A549 (cell line): ENCODE measurements around the gene OLFM1. TPM values are rescaled to one million over a fixed set of nuclear protein-coding genes. Genes with fewer than 3 reads are reported as not detected.

Source experiments
- ATAC-seq, 2 experiments: fragments of 200-7000 bp in 1 of 2; fragments of >200 bp in 1 of 2; cut with Nextera tagmentation in 1 of 2; cut with Tn5 transposase in 1 of 2; 3 replicates each; pipeline versions ENCODE4 v1.8.0 to v1.9.1; 2018 to 2020; ENCODE audit warnings: mild to moderate bottlenecking in 1 of 2, moderate library complexity in 1 of 2
- CTCF ChIA-PET: fragments of 300-600 bp; sonication (Branson Sonifier 250); formaldehyde crosslinking; extraction: SDS; loops from one replicate; lab custom pipeline; 2021; ENCODE audit warnings: antibody characterized with exemption, inconsistent platforms; lab: Yijun Ruan, JAX
- POLR2A ChIA-PET: fragments of 350-600 bp; formaldehyde crosslinking; extraction: SDS; loops from one replicate; lab custom pipeline; 2021; ENCODE audit warnings: antibody characterized with exemption, inconsistent platforms; lab: Yijun Ruan, JAX
- DNase-seq, 2 experiments: peaks; one replicate each; pipeline versions ENCODE4 v3.0.0 to v3.0.0-alpha.2; 2011 to 2016; ENCODE audit warnings: low read depth in 1 of 2, low spot score in 1 of 2
- FAIRE-seq: peaks from 2 replicates; lab custom pipeline; 2011; peaks lifted over from hg19 to GRCh38; lab: Jason Lieb, UNC
- H3K27ac ChIP-seq, 2 experiments: fragments of >200 bp; sonication (Bioruptor Twin); formaldehyde crosslinking; 3 replicates each; pipeline ENCODE4 v1.5.1; 2016 to 2017
- H3K4me1 ChIP-seq: fragments of >200 bp; sonication (Bioruptor Twin); formaldehyde crosslinking; 3 replicates; pipeline ENCODE4 v1.6.1; 2016
- H3K4me2 ChIP-seq: fragments of >200 bp; sonication (Bioruptor Twin); formaldehyde crosslinking; 3 replicates; pipeline ENCODE4 v1.6.1; 2016
- H3K4me3 ChIP-seq: fragments of >200 bp; sonication (Bioruptor Twin); formaldehyde crosslinking; 3 replicates; pipeline ENCODE4 v1.5.1; 2016
- H3K9me3 ChIP-seq: fragments of >200 bp; sonication (Bioruptor Twin); formaldehyde crosslinking; 3 replicates; pipeline ENCODE4 v1.6.1; 2016
- BHLHE40 ChIP-seq: IDR thresholded peaks from 2 replicates; pipeline ENCODE4 v1.6.1; 2012; ENCODE audit warnings: low read depth, low read length, inconsistent platforms
- CBX2 ChIP-seq: fragments of 200-600 bp; sonication (generic); IDR thresholded peaks from 2 replicates; pipeline ENCODE4 v1.6.1; 2016; ENCODE audit warnings: low read depth, mild to moderate bottlenecking, borderline replicate concordance
- CBX8 ChIP-seq: fragments of 200-600 bp; sonication (generic); IDR thresholded peaks from 2 replicates; pipeline ENCODE4 v1.6.1; 2016
- CHD2 ChIP-seq: fragments of 150-350 bp; IDR thresholded peaks from 2 replicates; pipeline ENCODE4 v1.6.1; 2014; ENCODE audit warnings: low read length; ENCODE audit not compliant: partially characterized antibody
- EHMT2 ChIP-seq: fragments of 200-600 bp; sonication (generic); IDR thresholded peaks from 2 replicates; pipeline ENCODE4 v1.6.1; 2016; ENCODE audit warnings: antibody characterized with exemption, low read depth, mild to moderate bottlenecking, moderate library complexity
- FOSB ChIP-seq: fragments of 250-450 bp; sonication (Bioruptor Pico); IDR thresholded peaks from 2 replicates; pipeline ENCODE4 v1.5.0; 2020; ENCODE audit warnings: mild to moderate bottlenecking, moderate library complexity
- HDAC2 ChIP-seq: fragments of 200-600 bp; sonication (generic); IDR thresholded peaks from 2 replicates; pipeline ENCODE4 v1.6.1; 2016
- HEYL ChIP-seq: fragments of 250-450 bp; sonication (Bioruptor Pico); IDR thresholded peaks from 2 replicates; pipeline ENCODE4 v1.8.0; 2021; ENCODE audit warnings: mild to moderate bottlenecking, moderate library complexity
- HOXB5 ChIP-seq: fragments of 250-450 bp; sonication (Bioruptor Pico); IDR thresholded peaks from 2 replicates; pipeline ENCODE4 v1.5.0; 2020; ENCODE audit warnings: mild to moderate bottlenecking, moderate library complexity
- JUNB ChIP-seq: fragments of >200 bp; sonication (Bioruptor Twin); formaldehyde crosslinking; IDR thresholded peaks from 2 replicates; pipeline ENCODE4 v1.6.1; 2016
- KDM5A ChIP-seq: fragments of 200-600 bp; sonication (generic); IDR thresholded peaks from 2 replicates; pipeline ENCODE4 v1.6.1; 2016; ENCODE audit warnings: antibody characterized with exemption, mild to moderate bottlenecking
- MAFK ChIP-seq: fragments of 450-650 bp; IDR thresholded peaks from 2 replicates; pipeline ENCODE4 v1.6.1; 2014; ENCODE audit not compliant: partially characterized antibody
- TFCP2L1 ChIP-seq: fragments of 250-450 bp; sonication (Bioruptor Pico); IDR thresholded peaks from 2 replicates; pipeline ENCODE4 v1.5.0; 2021; ENCODE audit warnings: mild to moderate bottlenecking
- ZFP36 ChIP-seq: fragments of 450-650 bp; IDR thresholded peaks from 2 replicates; pipeline ENCODE4 v1.6.1; 2014; ENCODE audit warnings: borderline replicate concordance; ENCODE audit not compliant: partially characterized antibody
- WGBS: methylation state at CpG from one replicate; pipeline ENCODE4 v1.1.6; 2017; ENCODE audit errors: missing lambda C conversion rate; 5-methylcytosine and 5-hydroxymethylcytosine counted together
- polyA plus RNA-seq, 4 experiments: library from polyadenylated mRNA; depleted of rRNA in 3 of 4; stranded (reverse); fragments of >200 nt; fragmentation: RNase III in 1 of 4; extraction: RNeasy Plus Mini Kit Qiagen cat#74134 plus additional on column Dnase treatment in 1 of 4; gene quantifications; 2 replicates in 3 of 4; 3 replicates in 1 of 4; pipeline ENCODE4 v1.2.3, GENCODE V29; 2011 to 2017
- TF ChIP-seq, protein P1 (sequence below): fragments of 150-350 bp; IDR thresholded peaks from 2 replicates; pipeline ENCODE4 v1.6.1; 2014; ENCODE audit warnings: low read depth, mild to moderate bottlenecking, low read length
- TF ChIP-seq, protein P2 (sequence below): fragments of >200 bp; sonication (Bioruptor Twin); formaldehyde crosslinking; IDR thresholded peaks from 3 replicates; pipeline ENCODE4 v1.5.1; 2016
- TF ChIP-seq, protein P3 (sequence below): fragments of 200-600 bp; sonication (generic); IDR thresholded peaks from 2 replicates; pipeline ENCODE4 v1.6.1; 2016; ENCODE audit warnings: antibody characterized with exemption, mild to moderate bottlenecking, moderate library complexity
- TF ChIP-seq, protein P4 (sequence below): IDR thresholded peaks from 2 replicates; pipeline ENCODE4 v1.6.1; 2012
- TF ChIP-seq, protein P5 (sequence below): IDR thresholded peaks from 2 replicates; pipeline ENCODE4 v1.6.1; 2012; ENCODE audit warnings: low read depth, borderline replicate concordance

The OLFM1 gene
- polyA plus RNA-seq, 2 of the 4 experiments (the other 2 are of a cell fraction), result 2.7 to 10.5 TPM

DNA sequence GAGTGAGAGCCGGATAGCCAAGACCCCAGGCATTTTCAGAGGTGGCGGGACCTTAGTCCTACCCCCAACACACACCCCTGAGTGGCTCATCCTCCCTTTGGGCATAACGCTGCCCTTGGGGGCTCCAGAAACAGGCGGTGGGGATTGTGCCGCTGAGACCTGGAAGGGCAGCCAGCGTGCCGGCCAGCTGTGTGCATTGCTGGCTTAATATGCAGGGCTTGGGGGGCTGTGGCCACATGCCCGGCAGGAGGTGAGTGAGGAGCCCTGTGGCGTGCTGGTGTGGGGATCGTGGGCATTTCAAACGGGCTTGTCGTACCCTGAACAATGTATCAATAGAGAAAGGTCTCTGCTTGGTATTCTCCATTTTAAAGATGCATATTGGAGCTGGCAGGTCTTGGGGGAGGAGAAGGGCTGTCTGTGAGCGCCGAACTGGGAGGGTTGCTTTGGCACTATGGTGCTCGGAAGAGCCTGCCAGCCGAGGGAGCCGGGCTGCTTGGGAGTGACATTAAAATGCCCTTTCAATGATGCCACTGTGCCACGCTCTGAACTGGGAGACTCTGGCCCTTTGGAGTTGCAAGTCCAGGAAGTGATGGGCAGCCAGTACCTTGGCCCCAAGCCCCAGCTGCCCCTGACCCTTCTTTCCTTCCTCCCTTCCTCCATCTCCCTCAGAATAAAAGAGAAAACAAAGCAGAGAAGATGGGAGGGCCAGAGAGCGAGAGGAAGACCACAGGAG, 11.2 kb upstream of the OLFM1 start:
- ATAC-seq, result no peak
- TF ChIP-seq, protein P1, sequence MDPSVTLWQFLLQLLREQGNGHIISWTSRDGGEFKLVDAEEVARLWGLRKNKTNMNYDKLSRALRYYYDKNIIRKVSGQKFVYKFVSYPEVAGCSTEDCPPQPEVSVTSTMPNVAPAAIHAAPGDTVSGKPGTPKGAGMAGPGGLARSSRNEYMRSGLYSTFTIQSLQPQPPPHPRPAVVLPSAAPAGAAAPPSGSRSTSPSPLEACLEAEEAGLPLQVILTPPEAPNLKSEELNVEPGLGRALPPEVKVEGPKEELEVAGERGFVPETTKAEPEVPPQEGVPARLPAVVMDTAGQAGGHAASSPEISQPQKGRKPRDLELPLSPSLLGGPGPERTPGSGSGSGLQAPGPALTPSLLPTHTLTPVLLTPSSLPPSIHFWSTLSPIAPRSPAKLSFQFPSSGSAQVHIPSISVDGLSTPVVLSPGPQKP, result no peak
- TF ChIP-seq, protein P2, sequence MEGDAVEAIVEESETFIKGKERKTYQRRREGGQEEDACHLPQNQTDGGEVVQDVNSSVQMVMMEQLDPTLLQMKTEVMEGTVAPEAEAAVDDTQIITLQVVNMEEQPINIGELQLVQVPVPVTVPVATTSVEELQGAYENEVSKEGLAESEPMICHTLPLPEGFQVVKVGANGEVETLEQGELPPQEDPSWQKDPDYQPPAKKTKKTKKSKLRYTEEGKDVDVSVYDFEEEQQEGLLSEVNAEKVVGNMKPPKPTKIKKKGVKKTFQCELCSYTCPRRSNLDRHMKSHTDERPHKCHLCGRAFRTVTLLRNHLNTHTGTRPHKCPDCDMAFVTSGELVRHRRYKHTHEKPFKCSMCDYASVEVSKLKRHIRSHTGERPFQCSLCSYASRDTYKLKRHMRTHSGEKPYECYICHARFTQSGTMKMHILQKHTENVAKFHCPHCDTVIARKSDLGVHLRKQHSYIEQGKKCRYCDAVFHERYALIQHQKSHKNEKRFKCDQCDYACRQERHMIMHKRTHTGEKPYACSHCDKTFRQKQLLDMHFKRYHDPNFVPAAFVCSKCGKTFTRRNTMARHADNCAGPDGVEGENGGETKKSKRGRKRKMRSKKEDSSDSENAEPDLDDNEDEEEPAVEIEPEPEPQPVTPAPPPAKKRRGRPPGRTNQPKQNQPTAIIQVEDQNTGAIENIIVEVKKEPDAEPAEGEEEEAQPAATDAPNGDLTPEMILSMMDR, result no peak
- no peak for TF ChIP-seq TFCP2L1 (CRISPR knock-in tag)
- TF ChIP-seq, protein P3, sequence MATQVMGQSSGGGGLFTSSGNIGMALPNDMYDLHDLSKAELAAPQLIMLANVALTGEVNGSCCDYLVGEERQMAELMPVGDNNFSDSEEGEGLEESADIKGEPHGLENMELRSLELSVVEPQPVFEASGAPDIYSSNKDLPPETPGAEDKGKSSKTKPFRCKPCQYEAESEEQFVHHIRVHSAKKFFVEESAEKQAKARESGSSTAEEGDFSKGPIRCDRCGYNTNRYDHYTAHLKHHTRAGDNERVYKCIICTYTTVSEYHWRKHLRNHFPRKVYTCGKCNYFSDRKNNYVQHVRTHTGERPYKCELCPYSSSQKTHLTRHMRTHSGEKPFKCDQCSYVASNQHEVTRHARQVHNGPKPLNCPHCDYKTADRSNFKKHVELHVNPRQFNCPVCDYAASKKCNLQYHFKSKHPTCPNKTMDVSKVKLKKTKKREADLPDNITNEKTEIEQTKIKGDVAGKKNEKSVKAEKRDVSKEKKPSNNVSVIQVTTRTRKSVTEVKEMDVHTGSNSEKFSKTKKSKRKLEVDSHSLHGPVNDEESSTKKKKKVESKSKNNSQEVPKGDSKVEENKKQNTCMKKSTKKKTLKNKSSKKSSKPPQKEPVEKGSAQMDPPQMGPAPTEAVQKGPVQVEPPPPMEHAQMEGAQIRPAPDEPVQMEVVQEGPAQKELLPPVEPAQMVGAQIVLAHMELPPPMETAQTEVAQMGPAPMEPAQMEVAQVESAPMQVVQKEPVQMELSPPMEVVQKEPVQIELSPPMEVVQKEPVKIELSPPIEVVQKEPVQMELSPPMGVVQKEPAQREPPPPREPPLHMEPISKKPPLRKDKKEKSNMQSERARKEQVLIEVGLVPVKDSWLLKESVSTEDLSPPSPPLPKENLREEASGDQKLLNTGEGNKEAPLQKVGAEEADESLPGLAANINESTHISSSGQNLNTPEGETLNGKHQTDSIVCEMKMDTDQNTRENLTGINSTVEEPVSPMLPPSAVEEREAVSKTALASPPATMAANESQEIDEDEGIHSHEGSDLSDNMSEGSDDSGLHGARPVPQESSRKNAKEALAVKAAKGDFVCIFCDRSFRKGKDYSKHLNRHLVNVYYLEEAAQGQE, result no peak
- TF ChIP-seq ZFP36, result no peak
- TF ChIP-seq CHD2, result no peak
- TF ChIP-seq MAFK, result no peak
- TF ChIP-seq, protein P4, sequence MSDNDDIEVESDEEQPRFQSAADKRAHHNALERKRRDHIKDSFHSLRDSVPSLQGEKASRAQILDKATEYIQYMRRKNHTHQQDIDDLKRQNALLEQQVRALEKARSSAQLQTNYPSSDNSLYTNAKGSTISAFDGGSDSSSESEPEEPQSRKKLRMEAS, result no peak
- TF ChIP-seq, protein P5, sequence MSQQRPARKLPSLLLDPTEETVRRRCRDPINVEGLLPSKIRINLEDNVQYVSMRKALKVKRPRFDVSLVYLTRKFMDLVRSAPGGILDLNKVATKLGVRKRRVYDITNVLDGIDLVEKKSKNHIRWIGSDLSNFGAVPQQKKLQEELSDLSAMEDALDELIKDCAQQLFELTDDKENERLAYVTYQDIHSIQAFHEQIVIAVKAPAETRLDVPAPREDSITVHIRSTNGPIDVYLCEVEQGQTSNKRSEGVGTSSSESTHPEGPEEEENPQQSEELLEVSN, result no peak
- no peak for TF ChIP-seq HDAC2
- no peak for TF ChIP-seq CBX8
- TF ChIP-seq KDM5A, result no peak
- no peak for TF ChIP-seq HOXB5 (CRISPR knock-in tag)
- H3K9me3 ChIP-seq, result no peaks in the 10 kb centered on the region
- CTCF ChIA-PET, result interaction anchor here (0.6 to 18.8 kb wide), 5 partner anchors 10 to 365 kb away, joined by 3 to 414 read pairs (median 4); partner anchors contain the start of gene OLFM1
- H3K27ac ChIP-seq, result no peak overlapping the region
- H3K4me1 ChIP-seq, result no peaks in the 10 kb centered on the region
- H3K4me3 ChIP-seq, result peak overlapping the region; percentile 50; the same call in 2 of the 3 replicates
- FAIRE-seq, result no peak
- POLR2A ChIA-PET, result no interaction called here
- 30% methylated on average over 14 of the region's 19 CpGs for WGBS
- no peak for DNase-seq
- H3K4me2 ChIP-seq, result peak overlapping the region; percentile 70

DNA sequence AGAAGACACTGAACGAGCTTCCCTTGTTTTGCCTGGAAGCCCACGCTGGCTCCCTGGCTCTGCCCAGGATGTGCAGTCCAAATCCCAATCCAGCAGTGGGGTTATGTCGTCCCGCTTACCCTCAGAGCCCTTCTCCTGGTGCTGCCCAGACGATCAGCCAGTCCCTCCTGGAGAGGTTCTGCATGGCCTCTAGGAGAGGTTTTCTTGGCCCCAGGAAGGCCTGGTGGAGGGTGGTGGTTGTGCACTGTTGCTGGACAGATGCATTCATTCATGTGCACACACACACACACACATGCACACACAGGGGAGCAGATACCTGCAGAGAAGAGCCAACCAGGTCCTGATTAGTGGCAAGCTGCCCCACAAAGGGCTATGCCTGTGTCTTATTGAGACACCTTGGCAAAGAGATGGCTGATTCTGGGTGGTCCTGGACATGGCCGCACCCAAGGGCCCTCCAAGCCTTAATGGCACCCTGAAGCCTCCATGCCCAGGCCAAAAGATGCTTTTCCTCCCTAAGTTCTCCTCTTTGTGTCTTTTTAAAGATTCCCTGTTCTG, 10.5 kb upstream of the OLFM1 start:
- no peak for FAIRE-seq
- DNase-seq, result no peak
- TF ChIP-seq JUNB (no peak), BHLHE40 (no peak), HEYL (CRISPR knock-in tag) (no peak), FOSB (CRISPR knock-in tag) (no peak), CBX2 (no peak), EHMT2 (no peak)
- H3K9me3 ChIP-seq, result no peaks in the 10 kb centered on the region
- no peaks in the 10 kb centered on the region for H3K4me1 ChIP-seq
- 28% methylated on average over 6 of the region's 6 CpGs for WGBS
- ChIA-PET CTCF (interaction anchor here (0.9 to 18.8 kb wide), 3 partner anchors 10 to 364 kb away, joined by 3 to 414 read pairs (median 40); partner anchors contain the start of gene OLFM1), POLR2A (no interaction called here)
- H3K4me3 ChIP-seq, result no peak overlapping the region
- H3K27ac ChIP-seq, result no peak overlapping the region
- H3K4me2 ChIP-seq, result no peak overlapping the region
- ATAC-seq, result no peak
